ENCODE results near the gene TNFSF8. TPM values are rescaled to one million over a fixed set of nuclear protein-coding genes. Genes with fewer than 3 reads are reported as not detected.

TNFSF8 gene
- not detected in 2 replicates for total RNA-seq

GRCh38 chr9:114930056-114930812, at the start of gene TNFSF8:
TSS of gene TNFSF8 (minus strand) at chr9:114930591. CDS start at chr9:114930303, 288 bp downstream.

Other genes with a start within 250 kb of the TNFSF8 start
- gene TEX48, start 248.4 kb downstream of the TNFSF8 start, total RNA-seq, result not detected in 2 replicates
- gene TNFSF15, start 124.6 kb downstream of the TNFSF8 start, total RNA-seq, result 0.28 and 0.55 TPM in 2 replicates
- gene TNC, start 187.6 kb upstream of the TNFSF8 start, total RNA-seq, result 46.8 and 73.0 TPM in 2 replicates